Right renal pelvis (tissue), 4 donors: ENCODE results near the gene LRP1-AS. TPM values are rescaled to one million over a fixed set of nuclear protein-coding genes. Genes with fewer than 3 reads are reported as not detected.

Source experiments
- DNase-seq, 4 donors: peaks; one replicate each; pipeline ENCODE4 v3.0.0-alpha.2; 2013; ENCODE audit warnings: low read depth in 4 of 4, low spot score in 3 of 4, missing footprints in 1 of 4
- polyA plus RNA-seq, 4 donors: library from polyadenylated mRNA; unstranded; fragments of 120-200 nt; gene quantifications; one replicate each; pipeline ENCODE4 v1.2.1, GENCODE V29; 2013; ENCODE audit not compliant: insufficient read length in 4 of 4

LRP1-AS gene
- polyA plus RNA-seq, result under 1 TPM in 1 of 4 donors, not detected in 3; 0.18 TPM

DNA sequence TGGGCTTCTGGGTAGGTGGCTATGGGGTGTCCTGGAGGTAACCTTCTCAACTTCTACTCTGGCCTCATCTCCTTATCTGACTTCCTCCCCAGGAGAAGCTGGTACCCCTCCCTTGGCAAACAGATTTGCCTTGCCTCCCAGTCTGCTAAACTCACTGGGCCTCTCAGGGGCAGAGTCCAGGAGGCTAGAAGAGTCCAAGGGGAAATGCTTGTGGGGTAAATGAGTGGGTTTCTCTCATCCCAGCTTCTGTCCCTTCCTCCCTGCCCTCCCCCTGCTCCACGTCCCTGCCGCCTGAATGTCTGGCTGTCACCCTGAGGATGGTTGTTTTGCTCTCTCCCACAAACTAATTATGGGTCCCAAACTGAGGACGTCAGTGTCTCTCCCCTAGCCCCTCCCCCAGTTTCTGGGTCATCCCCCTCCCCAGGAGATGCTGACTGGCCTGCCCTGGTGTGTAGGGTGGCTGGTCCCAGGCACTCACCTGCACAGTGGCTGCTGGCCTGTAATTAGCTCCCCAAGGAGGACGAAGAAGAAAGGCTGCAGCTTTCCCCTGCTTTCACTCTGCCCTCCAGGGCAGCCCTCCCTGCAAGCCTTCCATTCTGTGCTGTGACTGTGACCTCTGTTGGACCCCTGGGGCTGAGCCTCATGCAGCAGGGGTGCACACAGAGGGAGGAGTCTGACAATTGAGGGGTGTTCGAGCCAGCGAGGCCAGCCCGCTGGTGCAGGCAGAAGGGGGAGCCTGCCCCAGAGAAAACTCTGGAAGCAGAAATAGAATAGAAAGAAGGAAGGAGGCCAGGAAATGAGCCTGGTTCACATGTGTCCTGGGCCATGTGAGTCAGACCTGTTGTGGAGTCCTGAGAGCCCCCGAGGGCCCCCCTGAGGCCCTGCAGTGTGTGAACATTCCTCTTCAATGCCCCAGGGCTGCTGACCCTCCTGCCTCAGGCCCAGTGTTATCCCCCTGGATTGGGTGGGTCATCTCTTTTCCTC is at the start of gene LRP1-AS:
Gene LRP1-AS (minus strand): TSS at position 659 of the 984 bp plus-strand sequence.
- no peak for DNase-seq

DNA sequence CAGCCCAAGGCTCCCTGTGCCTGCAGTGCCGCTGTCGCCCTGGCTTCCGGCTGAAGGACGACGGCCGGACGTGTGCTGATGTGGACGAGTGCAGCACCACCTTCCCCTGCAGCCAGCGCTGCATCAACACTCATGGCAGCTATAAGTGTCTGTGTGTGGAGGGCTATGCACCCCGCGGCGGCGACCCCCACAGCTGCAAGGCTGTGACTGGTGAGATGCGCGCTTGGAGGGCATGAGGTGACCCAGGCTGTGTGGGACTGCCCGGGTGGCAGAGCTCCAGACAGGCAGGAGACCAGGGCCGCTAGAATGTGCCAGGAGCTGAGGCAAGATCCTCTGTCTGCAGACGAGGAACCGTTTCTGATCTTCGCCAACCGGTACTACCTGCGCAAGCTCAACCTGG is 49.5 kb upstream of the LRP1-AS start:
- DNase-seq, result no peak

- no peak for DNase-seq
Observed at GRCh38 chr12:57196439-57196838, 49.0 kb upstream of the LRP1-AS start.

DNA sequence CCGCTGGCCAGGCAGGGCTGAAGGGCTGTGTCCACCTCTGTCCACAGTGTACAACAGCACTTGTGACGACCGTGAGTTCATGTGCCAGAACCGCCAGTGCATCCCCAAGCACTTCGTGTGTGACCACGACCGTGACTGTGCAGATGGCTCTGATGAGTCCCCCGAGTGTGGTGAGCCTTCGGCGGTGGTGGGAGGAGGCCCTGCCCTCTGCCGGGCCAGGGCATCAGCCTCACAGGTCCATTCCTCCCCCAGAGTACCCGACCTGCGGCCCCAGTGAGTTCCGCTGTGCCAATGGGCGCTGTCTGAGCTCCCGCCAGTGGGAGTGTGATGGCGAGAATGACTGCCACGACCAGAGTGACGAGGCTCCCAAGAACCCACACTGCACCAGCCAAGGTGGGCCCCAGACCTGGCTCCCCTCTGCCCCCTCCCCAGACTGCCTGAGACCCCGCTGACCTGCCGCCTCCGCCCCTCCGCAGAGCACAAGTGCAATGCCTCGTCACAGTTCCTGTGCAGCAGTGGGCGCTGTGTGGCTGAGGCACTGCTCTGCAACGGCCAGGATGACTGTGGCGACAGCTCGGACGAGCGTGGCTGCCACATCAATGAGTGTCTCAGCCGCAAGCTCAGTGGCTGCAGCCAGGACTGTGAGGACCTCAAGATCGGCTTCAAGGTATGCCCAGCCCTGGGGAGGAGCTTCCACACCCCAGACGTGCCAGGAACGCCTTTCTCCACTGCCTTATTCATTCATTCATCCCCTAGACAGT is 48.4 kb upstream of the LRP1-AS start:
- no peak for DNase-seq

DNA sequence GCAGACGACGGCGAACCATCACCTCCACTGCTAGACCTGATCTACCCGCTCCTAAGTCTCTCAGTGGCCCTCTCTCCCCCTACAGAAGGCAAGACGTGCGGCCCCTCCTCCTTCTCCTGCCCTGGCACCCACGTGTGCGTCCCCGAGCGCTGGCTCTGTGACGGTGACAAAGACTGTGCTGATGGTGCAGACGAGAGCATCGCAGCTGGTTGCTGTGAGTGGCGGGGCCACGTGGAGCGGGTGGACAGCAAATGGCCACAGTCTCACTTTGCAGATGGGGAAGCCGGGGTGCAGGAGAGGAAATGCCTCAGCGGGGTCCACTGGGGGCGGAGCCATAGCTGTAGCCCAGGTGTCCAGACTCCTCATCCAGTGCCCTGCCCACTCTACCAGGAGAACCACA is 47.8 kb upstream of the LRP1-AS start:
- DNase-seq, result no peak

- DNase-seq, result no peak
Observed at GRCh38 chr12:57194253-57194652, 46.8 kb upstream of the LRP1-AS start.

GRCh38 chr12:57193706-57194245 is 46.4 kb upstream of the LRP1-AS start:
- DNase-seq, result no peak

DNA sequence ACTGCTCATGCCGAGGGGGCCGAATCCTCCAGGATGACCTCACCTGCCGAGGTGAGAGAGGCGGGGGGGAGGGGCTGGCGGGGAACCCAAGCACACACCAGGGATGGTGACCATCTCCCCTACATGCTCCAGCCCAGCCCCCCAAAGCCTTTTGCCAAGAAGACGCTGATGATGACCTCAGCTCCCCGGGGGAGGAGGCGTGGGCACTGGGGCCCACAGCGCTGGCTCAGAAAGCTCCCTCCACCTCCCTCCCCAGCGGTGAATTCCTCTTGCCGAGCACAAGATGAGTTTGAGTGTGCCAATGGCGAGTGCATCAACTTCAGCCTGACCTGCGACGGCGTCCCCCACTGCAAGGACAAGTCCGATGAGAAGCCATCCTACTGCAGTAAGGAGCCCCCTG is 45.5 kb upstream of the LRP1-AS start:
- no peak for DNase-seq

DNA sequence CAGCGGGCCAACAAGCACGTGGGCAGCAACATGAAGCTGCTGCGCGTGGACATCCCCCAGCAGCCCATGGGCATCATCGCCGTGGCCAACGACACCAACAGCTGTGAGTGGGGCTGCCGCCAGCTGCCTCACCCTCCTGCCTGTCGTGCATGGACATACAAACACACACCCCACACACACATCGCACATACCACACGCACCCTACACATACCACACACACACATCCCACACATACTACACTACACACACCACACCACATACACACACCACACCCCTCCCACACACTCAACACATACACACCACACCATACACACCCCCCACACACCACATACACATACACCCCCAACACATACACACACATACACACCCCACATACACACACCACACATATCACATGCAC is 44.0 kb upstream of the LRP1-AS start:
- no peak for DNase-seq

DNA sequence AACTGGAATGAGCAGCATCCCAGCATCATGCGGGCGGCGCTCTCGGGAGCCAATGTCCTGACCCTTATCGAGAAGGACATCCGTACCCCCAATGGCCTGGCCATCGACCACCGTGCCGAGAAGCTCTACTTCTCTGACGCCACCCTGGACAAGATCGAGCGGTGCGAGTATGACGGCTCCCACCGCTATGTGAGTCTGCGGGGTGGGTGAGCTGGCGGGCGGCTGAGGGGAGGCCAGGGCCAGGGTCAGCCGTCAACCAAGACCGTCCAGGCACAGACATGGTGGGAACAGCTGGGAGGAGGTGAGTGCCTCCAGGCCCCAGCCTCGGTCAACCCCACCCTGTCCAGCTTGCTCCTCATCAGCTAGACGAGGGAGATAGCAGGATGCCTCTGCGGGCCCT is 43.4 kb upstream of the LRP1-AS start:
- DNase-seq, result no peak

- no peak for DNase-seq
Observed at GRCh38 chr12:57190037-57190436, 42.6 kb upstream of the LRP1-AS start.

DNA sequence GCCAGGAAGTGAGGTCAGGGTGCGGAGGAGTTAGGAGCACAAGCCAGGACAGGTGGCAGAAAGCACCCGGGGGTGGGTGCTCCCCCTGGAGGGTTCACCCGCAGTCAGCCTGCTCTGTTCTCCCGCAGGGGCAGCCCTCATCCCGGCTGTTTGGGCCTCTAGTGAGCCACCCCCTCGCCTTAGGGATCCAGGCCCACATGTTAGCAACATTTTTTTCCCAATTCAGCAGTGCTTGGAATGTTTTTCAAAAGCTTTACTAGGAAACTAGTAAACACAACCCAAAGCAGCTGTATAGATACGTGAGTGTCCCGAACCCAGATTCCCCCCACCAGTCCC is 40.6 kb upstream of the LRP1-AS start:
- no peak for DNase-seq

DNA sequence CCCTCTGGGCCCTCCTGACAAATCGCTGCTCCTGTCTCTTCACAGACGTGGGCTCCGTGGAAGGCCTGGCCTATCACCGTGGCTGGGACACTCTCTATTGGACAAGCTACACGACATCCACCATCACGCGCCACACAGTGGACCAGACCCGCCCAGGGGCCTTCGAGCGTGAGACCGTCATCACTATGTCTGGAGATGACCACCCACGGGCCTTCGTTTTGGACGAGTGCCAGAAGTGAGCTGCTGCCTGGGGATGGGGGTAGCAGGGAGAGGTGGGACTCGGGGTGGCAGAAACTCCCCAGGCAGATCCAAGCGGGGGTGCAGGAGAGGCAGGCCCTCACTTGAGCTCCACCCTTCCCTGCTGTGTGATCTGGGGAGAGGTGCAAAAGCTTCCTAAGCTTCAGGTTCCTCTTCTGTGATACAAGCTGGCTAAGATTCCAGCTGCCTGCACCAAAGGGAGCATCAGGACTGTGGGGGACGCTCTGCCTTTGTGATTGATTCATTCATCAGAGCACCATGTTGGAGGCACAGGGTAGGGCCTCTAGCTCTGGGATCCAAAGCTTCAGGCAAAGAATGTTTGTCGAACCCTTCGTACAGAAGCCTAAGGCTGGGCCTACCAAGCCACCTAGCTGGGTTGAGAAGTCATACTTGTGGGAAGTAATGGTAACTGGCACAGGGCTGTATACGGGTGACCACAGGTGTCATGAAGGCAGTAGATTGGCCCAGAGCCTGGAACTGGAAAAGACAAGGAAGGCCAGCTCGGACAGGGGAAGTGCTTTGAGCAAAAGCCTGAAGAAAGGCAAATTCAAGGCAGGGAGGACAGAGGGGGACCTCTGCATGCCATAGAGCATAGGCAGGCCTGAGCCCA is 40.0 kb upstream of the LRP1-AS start:
- DNase-seq, result no peak

- no peak for DNase-seq
Observed at GRCh38 chr12:57185906-57186508, 38.6 kb upstream of the LRP1-AS start.

DNA sequence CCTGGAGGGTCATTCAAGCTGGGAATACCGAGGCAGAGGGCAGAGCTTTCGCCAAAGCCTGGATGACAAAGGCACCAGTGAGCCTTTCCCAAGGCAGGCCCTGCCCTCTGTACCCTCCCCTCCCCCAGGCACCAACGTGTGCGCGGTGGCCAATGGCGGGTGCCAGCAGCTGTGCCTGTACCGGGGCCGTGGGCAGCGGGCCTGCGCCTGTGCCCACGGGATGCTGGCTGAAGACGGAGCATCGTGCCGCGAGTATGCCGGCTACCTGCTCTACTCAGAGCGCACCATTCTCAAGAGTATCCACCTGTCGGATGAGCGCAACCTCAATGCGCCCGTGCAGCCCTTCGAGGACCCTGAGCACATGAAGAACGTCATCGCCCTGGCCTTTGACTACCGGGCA is 38.0 kb upstream of the LRP1-AS start:
- DNase-seq, result no peak

DNA sequence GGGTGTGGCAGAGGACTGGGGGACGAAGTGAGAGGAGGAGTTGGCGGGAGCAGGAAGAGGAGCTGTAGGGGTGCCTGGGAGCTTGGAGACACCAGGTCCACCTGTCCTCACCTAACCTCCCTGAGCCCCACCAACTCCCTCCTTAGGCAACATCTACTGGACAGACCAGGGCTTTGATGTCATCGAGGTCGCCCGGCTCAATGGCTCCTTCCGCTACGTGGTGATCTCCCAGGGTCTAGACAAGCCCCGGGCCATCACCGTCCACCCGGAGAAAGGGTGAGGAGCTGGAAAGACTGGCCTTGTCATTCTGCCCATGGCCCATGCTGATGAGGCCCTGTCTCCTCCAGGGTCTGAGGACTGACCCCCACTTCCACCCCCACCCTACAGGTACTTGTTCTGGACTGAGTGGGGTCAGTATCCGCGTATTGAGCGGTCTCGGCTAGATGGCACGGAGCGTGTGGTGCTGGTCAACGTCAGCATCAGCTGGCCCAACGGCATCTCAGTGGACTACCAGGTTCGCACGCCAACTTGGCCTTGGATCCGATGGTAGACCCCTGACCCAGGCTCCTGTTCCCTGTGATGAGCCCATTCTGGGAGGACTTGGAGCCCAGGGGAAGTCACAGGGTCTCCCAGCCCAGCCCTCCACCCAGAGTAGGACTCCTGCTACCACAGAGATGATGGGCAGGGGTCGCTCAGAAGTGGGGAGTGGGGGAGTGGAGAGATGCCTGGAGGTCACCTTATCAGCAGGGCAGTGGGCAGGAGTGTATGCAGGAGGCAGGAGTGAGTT is 36.7 kb upstream of the LRP1-AS start:
- no peak for DNase-seq

GRCh38 chr12:57182918-57183575 is 35.6 kb upstream of the LRP1-AS start:
- peak; percentile 31 to 53 (median 45) for DNase-seq

DNA sequence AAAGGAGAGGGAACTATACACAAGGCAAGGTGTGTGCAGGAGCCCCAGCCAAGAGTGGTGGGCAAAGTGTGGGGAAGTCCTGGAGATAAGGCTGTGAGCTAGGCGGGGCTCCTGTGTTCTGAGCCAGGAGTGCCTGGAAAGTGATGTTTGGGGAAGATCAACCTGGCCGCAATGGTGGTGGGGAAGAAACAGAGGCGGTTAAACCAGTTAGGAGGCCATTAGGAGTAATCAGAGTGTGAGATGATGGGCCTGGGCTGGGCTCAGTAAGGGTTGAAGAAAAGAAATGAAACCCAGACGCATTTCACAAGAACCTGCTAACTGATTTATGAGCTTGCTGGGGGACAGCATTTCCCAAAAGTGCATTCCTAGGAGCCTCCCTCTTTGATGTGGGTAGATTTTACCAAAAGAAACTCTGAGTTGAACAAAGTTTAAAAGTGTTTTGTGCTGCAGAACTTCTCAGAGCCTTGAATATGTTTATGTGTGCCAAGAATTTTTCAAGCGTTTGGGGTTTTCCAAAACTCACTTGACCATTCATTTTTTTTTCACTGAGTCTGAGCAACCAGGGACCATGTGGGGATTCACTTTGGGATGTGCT is 34.2 kb upstream of the LRP1-AS start:
- no peak for DNase-seq
